ENCODE data around the gene POP7. TPM values are rescaled to one million over a fixed set of nuclear protein-coding genes. Genes with fewer than 3 reads are reported as not detected.

The POP7 gene
- total and polyA plus RNA-seq, 2 donors: 31.2 to 35.4 TPM

DNA sequence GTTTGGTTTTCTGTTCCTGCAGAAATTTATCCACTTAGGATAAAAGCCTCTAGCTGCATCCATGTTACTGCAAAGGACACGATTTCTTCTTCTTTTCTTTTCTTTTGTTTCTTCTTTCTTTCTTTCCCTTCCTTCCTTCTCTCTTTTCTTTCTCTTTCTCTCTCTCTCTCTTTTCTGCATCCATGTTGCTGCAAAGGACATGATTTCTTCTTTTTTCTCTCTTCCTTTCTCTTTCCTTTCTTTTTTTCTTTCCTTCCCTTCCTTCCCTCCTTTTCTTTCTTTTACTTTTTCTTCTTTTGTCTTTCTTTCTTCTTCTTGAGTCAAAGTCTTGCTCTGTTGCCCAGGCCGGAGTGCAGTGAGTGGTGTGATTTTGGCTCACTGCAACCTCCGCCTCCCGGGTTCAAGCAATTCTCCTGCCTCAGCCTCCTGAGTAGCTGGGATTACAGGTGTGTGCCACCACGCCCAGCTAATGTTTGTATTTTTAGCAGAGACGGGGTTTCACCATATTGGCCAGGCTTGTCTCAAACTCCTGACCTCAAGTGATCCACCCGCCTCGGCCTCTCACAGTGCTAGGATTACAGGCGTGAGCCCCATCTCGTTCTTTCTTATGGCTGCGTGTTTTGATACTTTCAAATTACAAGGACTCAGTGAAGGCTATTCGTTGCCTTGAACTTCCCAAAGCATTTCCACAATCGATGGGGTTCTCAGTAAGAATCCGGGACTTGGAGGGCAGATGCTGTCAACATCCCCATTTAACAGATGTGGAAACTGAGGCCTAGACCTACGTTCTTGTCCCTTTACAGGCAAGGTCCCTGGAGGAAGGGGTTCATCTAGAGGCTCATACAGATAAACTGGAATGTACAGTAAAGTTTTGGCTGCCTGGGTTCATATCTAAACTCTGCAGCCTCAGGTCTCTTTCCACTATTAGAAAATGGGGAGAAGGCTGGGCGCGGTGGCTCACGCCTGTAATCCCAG, 34.3 kb upstream of the POP7 start:
- peaks cover 2 to 14% of the 10 kb centered on the region in 2 donors for H3K27me3 ChIP-seq (ENCODE audit: control insufficient read depth in 2 of 2, insufficient read depth in 1 of 2, low read length in 1 of 2)
- no peak overlapping the region for H3K27ac ChIP-seq (ENCODE audit: low read depth in 1 of 2, low read length in 1 of 2)
- H3K4me3 ChIP-seq (ENCODE audit: low read length in 2 of 2): no peak overlapping the region
- peaks cover 2 to 4% of the 10 kb centered on the region in 2 donors for H3K36me3 ChIP-seq (ENCODE audit: control insufficient read depth in 2 of 2, insufficient read depth in 2 of 2, low read length in 1 of 2)
- no peak for DNase-seq (ENCODE audit: low read depth in 6 of 9, low spot score in 9 of 9)
- peaks cover 0 to 5% of the 10 kb centered on the region in 2 donors for H3K9me3 ChIP-seq (ENCODE audit: control insufficient read depth in 2 of 2, insufficient read depth in 1 of 2, low read length in 1 of 2)
- peaks cover 4 to 13% of the 10 kb centered on the region in 2 donors for H3K4me1 ChIP-seq (ENCODE audit: control insufficient read depth in 2 of 2, insufficient read depth in 2 of 2, low read length in 2 of 2)
- 96% methylated on average over 18 of the region's 18 CpGs for WGBS

DNA sequence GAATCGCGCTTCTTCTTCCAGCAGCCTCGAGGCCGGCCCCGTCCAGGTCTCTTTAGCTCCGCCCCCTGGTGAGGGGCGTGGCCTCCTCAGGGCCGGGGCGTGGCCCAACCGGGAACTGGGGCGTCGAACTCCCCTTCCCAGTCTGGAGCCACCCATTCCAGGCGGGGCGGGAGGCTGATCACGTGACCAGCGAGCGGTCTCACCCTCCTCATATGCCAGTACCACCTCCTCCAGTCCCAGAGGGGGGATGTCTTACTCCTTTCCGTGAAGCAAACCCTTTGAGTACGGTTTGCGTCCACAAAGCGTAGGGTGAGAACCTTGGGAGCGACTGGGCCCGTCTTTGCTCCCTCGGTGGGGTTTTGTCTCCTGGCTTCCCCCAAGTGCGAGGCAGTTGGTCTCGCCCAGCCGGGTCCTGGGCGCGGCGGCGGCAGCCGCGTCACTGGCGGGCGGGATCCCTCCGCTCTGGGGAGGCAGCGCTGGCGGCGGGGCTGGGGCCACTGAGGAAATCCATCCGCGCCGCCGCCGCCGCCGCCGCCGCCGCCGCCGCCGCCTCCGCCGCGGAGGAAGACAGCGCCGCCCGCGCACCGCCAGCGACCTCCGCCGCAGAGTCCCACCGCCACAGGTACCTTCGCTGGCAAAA, 32.5 kb upstream of the POP7 start, which contains the start of gene GNB2:
Gene GNB2, plus strand, starts transcription at position 439 of the 640 bp plus-strand sequence. CDS start 2,526 bp downstream, outside the sequence.
- peaks cover 2 to 7% of the 10 kb centered on the region in 2 donors for H3K27me3 ChIP-seq (ENCODE audit: control insufficient read depth in 2 of 2, insufficient read depth in 1 of 2, low read length in 1 of 2)
- H3K4me3 ChIP-seq (ENCODE audit: low read length in 2 of 2): peak within 1 kb of the TSS; percentile 99 to 100
- peak within 1 kb of the TSS; percentile 85 to 98 for H3K27ac ChIP-seq (ENCODE audit: low read depth in 1 of 2, low read length in 1 of 2)
- WGBS: under 1% methylated on average over 65 of the region's 65 CpGs
- H3K9me3 ChIP-seq (ENCODE audit: control insufficient read depth in 2 of 2, insufficient read depth in 1 of 2, low read length in 1 of 2): peaks cover 0 to 5% of the 10 kb centered on the region in 2 donors
- peaks cover 4 to 16% of the 10 kb centered on the region in 2 donors for H3K4me1 ChIP-seq (ENCODE audit: control insufficient read depth in 2 of 2, insufficient read depth in 2 of 2, low read length in 2 of 2)
- peak; percentile 90 to 98 (median 96) for DNase-seq (ENCODE audit: low read depth in 6 of 9, low spot score in 9 of 9)
- peaks cover 20 to 21% of the 10 kb centered on the region in 2 donors for H3K36me3 ChIP-seq (ENCODE audit: control insufficient read depth in 2 of 2, insufficient read depth in 2 of 2, low read length in 1 of 2)

DNA sequence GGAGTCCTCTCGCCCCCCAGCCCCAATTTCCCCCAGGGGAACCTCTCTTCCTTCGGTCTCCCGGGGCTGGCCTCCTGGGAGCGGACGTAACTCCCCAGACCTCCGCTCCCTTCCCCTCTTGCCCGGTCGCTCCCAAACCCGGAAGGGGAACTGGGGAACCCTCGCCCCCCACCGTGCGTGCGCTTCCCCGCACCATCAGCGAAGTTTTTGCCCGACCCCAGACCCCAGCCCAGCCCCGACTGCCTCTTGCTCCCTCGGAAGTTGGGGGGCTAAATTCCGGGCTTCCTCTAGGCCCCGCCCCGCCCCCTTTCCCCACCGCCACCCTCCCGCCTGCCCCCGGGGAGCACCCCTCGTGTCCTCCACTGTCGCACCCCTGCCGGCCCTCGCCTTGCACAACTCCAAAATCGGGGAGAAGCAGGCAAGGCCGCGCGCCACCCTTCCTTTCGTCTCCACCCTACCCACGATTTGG, 31.9 kb upstream of the POP7 start:
- DNase-seq (ENCODE audit: low read depth in 6 of 9, low spot score in 9 of 9): peak in 4 of 9 donors; percentile 48 to 58 (median 56)
- peaks cover 4 to 16% of the 10 kb centered on the region in 2 donors for H3K4me1 ChIP-seq (ENCODE audit: control insufficient read depth in 2 of 2, insufficient read depth in 2 of 2, low read length in 2 of 2)
- WGBS: under 1% methylated on average over 34 of the region's 34 CpGs
- peaks cover 2 to 7% of the 10 kb centered on the region in 2 donors for H3K27me3 ChIP-seq (ENCODE audit: control insufficient read depth in 2 of 2, insufficient read depth in 1 of 2, low read length in 1 of 2)
- H3K9me3 ChIP-seq (ENCODE audit: control insufficient read depth in 2 of 2, insufficient read depth in 1 of 2, low read length in 1 of 2): peaks cover 0 to 5% of the 10 kb centered on the region in 2 donors
- peaks cover 26 to 27% of the 10 kb centered on the region in 2 donors for H3K36me3 ChIP-seq (ENCODE audit: control insufficient read depth in 2 of 2, insufficient read depth in 2 of 2, low read length in 1 of 2)
- H3K4me3 ChIP-seq (ENCODE audit: low read length in 2 of 2): peak overlapping the region; percentile 99 to 100
- H3K27ac ChIP-seq (ENCODE audit: low read depth in 1 of 2, low read length in 1 of 2): peak overlapping the region; percentile 85 to 95

DNA sequence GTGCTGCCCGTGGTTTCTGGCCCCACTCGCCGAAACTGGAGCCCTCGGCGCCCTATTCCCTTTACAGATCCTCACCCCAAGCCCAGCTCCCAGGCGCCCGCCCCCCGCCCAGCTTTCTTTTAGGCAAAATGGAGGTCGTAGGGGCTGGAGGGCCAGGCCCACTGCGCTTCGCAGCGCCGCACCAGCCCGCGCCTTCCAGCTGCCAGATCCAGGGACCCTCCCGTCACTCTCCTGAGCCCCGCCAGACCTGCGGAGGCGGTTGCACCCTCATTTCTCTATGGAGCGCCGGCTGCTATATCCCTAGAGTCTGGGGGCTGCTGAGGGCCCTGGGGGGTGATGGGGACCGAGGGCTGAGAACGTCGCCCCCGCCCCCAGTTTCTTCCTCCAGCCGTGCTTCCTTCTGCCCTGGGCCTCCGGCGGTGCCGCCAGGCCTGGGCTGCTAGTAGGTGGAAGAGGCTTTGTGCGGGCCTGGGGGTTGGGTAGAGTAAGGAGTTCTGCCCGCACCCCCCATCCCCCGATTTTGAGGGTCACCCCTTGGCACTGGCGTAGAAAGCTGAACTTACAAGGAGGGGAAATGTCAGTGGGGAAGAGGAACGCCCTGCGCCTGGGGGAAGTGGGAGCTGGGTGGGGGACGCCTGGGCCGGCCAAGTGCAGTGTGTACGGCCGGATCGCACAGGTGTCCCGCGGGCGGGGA, 31.4 kb upstream of the POP7 start:
- Histone ChIP-seq H3K27ac (ENCODE audit: low read depth in 1 of 2, low read length in 1 of 2) (peak overlapping the region; percentile 78 to 95), H3K4me3 (ENCODE audit: low read length in 2 of 2) (peak overlapping the region; percentile 99 to 100), H3K9me3 (ENCODE audit: control insufficient read depth in 2 of 2, insufficient read depth in 1 of 2, low read length in 1 of 2) (peaks cover 0 to 5% of the 10 kb centered on the region in 2 donors), H3K27me3 (ENCODE audit: control insufficient read depth in 2 of 2, insufficient read depth in 1 of 2, low read length in 1 of 2) (peaks cover 2 to 7% of the 10 kb centered on the region in 2 donors), H3K36me3 (ENCODE audit: control insufficient read depth in 2 of 2, insufficient read depth in 2 of 2, low read length in 1 of 2) (peaks cover 31 to 33% of the 10 kb centered on the region in 2 donors), H3K4me1 (ENCODE audit: control insufficient read depth in 2 of 2, insufficient read depth in 2 of 2, low read length in 2 of 2) (peaks cover 4 to 16% of the 10 kb centered on the region in 2 donors)
- peak in 3 of 9 donors; percentile 20 to 55 (median 37) for DNase-seq (ENCODE audit: low read depth in 6 of 9, low spot score in 9 of 9)
- WGBS: under 1% methylated on average over 43 of the region's 43 CpGs

DNA sequence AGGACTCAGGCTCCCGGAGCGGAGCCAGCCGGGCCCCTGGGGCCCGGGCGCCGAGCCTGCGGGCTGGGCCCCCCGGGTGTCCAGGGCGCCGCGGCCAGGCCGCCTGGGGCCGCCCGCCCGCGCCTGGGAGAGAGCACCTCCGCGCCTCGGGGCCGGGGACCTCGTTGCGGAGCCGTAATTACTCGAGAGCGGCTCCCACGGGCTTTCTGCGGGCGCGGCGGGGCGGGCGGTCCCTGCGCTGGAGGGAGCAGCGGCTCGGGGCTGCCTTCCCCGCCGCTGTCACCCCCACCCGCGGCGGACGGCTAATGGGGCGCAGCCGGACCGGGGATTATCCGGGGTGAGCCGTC, 30.8 kb upstream of the POP7 start:
- peak overlapping the region; percentile 99 to 100 for H3K4me3 ChIP-seq (ENCODE audit: low read length in 2 of 2)
- H3K27me3 ChIP-seq (ENCODE audit: control insufficient read depth in 2 of 2, insufficient read depth in 1 of 2, low read length in 1 of 2): peaks cover 0 to 7% of the 10 kb centered on the region in 2 donors
- under 1% methylated on average over 46 of the region's 46 CpGs for WGBS
- H3K27ac ChIP-seq (ENCODE audit: low read depth in 1 of 2, low read length in 1 of 2): peak overlapping the region in 1 of 2 donors; percentile 95
- H3K36me3 ChIP-seq (ENCODE audit: control insufficient read depth in 2 of 2, insufficient read depth in 2 of 2, low read length in 1 of 2): peaks cover 37 to 38% of the 10 kb centered on the region in 2 donors
- no peak for DNase-seq (ENCODE audit: low read depth in 6 of 9, low spot score in 9 of 9)
- H3K9me3 ChIP-seq (ENCODE audit: control insufficient read depth in 2 of 2, insufficient read depth in 1 of 2, low read length in 1 of 2): peaks cover 0 to 5% of the 10 kb centered on the region in 2 donors
- peaks cover 4 to 16% of the 10 kb centered on the region in 2 donors for H3K4me1 ChIP-seq (ENCODE audit: control insufficient read depth in 2 of 2, insufficient read depth in 2 of 2, low read length in 2 of 2)

DNA sequence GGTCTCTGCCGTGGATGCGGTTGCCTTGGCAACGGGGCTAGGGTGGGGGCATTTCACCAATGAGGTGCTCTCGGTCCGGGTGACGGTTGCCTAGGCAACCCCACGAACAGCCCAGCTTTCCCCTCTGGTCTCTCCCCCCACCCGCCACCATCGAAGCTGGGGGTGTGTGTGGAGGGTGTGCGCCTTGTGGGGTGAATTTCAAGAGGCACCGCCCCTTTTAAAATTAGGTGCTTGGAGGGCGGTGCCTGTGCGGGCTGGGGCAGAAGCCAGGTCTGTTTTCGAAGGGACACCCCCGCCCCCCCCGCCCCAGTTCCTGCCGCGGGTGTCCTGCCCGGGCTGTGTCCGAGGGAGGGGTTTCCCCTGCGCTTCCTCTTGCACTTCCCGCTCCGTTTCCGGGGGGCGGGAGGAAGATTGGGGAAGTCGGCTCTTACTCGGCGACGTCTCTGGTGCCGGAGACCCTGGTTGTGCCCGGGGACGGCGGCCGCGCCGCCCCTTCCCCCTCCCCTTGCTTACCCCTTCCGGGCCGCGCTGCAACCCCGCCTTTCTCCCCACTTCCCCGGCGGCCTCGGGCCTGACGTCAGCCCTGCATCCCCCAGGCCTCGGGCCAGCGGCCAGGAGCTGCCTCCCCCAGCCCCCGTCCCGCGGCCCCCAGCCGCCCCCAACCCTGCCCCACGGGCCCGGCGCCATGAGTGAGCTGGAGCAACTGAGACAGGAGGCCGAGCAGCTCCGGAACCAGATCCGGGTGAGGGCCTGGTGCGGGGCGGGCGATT, 30.2 kb upstream of the POP7 start:
- peak overlapping the region; percentile 55 to 80 for H3K27ac ChIP-seq (ENCODE audit: low read depth in 1 of 2, low read length in 1 of 2)
- peaks cover 0 to 4% of the 10 kb centered on the region in 2 donors for H3K27me3 ChIP-seq (ENCODE audit: control insufficient read depth in 2 of 2, insufficient read depth in 1 of 2, low read length in 1 of 2)
- peaks cover 4 to 16% of the 10 kb centered on the region in 2 donors for H3K4me1 ChIP-seq (ENCODE audit: control insufficient read depth in 2 of 2, insufficient read depth in 2 of 2, low read length in 2 of 2)
- DNase-seq (ENCODE audit: low read depth in 6 of 9, low spot score in 9 of 9): peak in 7 of 9 donors; percentile 40 to 84 (median 64)
- peak overlapping the region; percentile 99 to 100 for H3K4me3 ChIP-seq (ENCODE audit: low read length in 2 of 2)
- WGBS: 8% methylated on average over 59 of the region's 59 CpGs
- H3K36me3 ChIP-seq (ENCODE audit: control insufficient read depth in 2 of 2, insufficient read depth in 2 of 2, low read length in 1 of 2): peaks cover 43 to 44% of the 10 kb centered on the region in 2 donors
- peaks cover 0 to 5% of the 10 kb centered on the region in 2 donors for H3K9me3 ChIP-seq (ENCODE audit: control insufficient read depth in 2 of 2, insufficient read depth in 1 of 2, low read length in 1 of 2)

DNA sequence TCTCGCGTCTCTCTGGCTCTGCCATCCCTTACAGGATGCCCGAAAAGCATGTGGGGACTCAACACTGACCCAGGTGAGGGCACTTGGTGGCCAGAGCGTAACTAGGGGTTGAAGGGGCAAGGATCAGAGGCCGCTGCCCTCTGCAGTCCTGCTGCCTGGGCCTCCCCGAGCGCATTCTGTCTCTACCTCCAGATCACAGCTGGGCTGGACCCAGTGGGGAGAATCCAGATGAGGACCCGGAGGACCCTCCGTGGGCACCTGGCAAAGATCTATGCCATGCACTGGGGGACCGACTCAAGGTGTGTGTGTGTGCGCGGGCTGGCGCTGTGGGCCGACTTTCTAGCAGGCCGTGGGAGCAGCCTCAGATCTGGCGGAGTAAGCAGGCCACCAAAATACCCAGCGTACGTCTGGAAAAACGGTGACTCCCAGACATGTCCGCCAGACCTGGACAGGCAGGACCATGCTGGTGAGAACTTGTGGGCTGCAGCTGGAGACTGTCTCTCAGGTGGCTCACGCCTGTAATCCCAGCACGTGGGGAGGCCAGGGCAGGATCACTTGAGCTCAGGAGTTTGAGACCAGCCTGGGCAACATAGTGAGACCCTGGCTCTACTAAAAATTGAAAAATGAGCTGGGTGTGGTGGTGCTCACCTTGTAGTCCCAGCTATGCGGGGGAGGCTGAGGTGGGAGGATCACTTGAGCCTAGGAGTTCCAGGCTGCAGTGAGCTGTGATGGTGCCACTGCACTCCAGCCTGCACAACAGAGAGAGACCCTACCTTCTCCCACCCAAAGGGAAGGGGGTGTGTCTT, 29.2 kb upstream of the POP7 start:
- Histone ChIP-seq H3K27ac (ENCODE audit: low read depth in 1 of 2, low read length in 1 of 2) (peak overlapping the region in 1 of 2 donors; percentile 80), H3K36me3 (ENCODE audit: control insufficient read depth in 2 of 2, insufficient read depth in 2 of 2, low read length in 1 of 2) (peaks cover 52 to 53% of the 10 kb centered on the region in 2 donors), H3K27me3 (ENCODE audit: control insufficient read depth in 2 of 2, insufficient read depth in 1 of 2, low read length in 1 of 2) (peaks cover 0 to 2% of the 10 kb centered on the region in 2 donors), H3K4me3 (ENCODE audit: low read length in 2 of 2) (peak overlapping the region; percentile 99 to 100), H3K9me3 (ENCODE audit: control insufficient read depth in 2 of 2, insufficient read depth in 1 of 2, low read length in 1 of 2) (peaks cover 0 to 5% of the 10 kb centered on the region in 2 donors), H3K4me1 (ENCODE audit: control insufficient read depth in 2 of 2, insufficient read depth in 2 of 2, low read length in 2 of 2) (peaks cover 4 to 16% of the 10 kb centered on the region in 2 donors)
- DNase-seq (ENCODE audit: low read depth in 6 of 9, low spot score in 9 of 9): no peak
- 96% methylated on average over 23 of the region's 23 CpGs for WGBS
